HG03342 (cell line): Measurements from ENCODE around the gene TXNDC12.
"Not testable (repeated sequence)": the region's sequence is repeated elsewhere in the genome, so short reads cannot be mapped to it uniquely, and the experiment has no call there.

ENCODE experiments used
- ATAC-seq: cut with Tn5 transposase; IDR thresholded peaks from one replicate; pipeline ENCODE4 v1.9.1; 2021; ENCODE audit warnings: mild to moderate bottlenecking, moderate library complexity; ENCODE audit not compliant: unreplicated experiment

The TXNDC12 gene

DNA sequence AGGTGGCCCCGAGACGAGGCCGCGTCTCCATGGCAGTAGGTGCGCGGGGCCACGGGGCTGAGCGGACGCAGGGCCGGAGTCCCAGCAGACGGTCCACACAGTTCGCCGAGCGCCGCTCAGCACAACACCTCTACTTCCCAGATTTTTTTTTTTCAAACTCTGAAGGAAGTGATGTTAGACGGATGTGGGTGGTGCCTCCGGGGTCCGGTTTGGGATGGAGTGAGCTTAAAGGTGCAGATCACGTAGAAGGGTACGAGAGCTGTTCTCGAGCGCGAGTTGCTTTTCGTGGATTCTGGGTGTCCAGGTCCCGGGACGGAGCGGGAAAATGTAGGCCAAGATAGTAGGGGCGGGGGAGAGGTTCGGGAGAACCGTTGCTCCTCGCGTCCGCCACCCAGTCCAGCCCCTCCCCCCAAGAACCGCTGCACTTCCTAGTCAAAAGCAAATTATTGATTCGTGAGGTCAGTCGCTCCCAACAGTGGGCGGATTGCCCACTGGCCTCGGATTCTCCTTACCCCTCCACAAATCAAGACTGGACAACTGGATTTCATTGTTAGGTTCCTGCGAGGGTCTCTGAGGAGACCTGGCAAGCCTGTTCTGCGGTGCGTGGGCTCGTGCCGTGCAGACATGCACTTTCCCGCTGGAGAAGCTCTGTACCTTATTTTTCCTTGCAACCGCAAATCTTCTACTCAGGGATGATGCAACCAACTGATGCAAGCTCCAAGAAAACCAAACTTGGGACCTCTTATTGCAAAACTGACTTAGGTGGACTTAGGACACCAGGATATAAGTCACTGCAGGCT, at the start of gene TXNDC12:
Gene TXNDC12, minus strand, starts transcription at position 126 of the 800 bp plus-strand sequence. Its CDS starts 95 bp downstream, at position 31.
- peak; percentile 29 for ATAC-seq

GRCh38 chr1:52102336-52103013, 47.5 kb upstream of the TXNDC12 start:
- peak; percentile 55 for ATAC-seq

DNA sequence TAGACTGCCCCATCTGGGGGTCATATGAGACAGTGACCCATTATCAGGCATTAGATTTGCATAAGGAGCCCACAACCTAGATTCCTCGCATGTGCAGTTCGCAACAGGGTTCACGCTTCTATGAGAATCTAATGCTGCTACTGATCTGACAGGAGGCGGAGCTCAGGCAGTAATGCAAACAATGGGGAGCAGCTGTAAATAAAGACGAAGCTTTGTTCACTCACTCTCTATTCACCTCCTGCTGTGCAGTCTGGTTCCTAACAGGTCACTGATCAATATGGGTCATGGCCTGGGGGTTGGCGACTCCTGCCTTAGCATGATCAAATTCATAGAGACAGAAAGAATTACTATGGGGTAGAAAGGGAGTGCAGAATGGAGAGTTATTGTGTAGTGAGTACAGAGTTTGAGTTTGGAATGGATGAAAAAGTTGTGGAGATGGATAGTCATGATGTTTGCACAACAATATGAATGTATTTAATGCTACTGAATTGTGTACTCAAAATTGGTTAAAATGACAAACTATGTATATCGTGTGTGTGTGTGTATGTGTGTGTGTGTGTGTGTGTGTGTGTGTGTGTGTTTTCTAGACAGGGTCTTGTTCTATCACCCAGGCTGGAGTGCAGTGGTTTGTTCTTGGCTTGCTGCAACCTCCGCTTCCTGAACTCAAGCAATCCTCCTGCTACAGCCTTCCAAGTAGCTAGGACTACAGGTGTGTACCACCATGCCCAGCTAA, 43.3 kb upstream of the TXNDC12 start:
- ATAC-seq = no peak

GRCh38 chr1:52096216-52096615, 41.2 kb upstream of the TXNDC12 start:
- ATAC-seq = no peak

GRCh38 chr1:52094300-52094699, 39.3 kb upstream of the TXNDC12 start:
- ATAC-seq = not testable (repeated sequence)

DNA sequence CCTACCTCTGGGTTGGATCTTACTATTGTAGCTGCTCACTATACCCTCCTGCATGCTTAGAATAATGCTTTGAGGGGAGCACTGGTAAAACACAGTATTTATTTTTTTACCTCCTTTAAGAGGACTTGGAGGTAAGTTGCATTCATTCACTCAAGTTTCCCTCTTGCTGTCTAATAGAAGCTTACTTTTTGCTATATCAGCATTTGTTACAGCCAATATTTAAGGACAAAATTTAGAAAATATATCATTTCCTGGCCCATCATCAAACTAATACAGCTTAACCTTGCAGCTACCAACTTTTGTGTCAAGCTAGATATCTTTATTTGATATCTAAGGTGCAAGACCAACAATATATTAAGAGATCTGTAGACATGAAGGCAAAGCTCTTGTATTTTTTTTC, 32.9 kb upstream of the TXNDC12 start:
- not testable (repeated sequence) for ATAC-seq

- no peak for ATAC-seq
These were observed 25.0 kb upstream of the TXNDC12 start for GRCh38 chr1:52080014-52080415.

DNA sequence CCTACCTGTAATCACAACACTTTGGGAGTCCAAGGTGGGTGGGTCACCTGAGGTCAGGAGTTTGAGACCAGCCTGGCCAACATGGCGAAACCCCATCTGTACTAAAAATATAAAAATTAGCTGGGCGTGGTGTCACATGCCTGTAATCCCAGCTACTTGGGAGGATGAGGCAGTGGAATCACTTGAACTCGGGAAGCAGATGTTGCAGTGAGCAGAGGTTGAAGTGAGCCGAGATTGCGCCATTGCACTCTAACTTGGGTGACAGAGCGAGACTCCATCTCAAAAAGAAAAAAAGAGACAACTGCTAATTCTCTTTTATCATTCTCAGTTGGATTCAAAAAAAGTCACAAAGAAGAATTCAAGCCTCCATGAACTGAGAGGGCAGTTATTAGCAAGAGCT, 22.3 kb upstream of the TXNDC12 start:
- ATAC-seq = not testable (repeated sequence)

DNA sequence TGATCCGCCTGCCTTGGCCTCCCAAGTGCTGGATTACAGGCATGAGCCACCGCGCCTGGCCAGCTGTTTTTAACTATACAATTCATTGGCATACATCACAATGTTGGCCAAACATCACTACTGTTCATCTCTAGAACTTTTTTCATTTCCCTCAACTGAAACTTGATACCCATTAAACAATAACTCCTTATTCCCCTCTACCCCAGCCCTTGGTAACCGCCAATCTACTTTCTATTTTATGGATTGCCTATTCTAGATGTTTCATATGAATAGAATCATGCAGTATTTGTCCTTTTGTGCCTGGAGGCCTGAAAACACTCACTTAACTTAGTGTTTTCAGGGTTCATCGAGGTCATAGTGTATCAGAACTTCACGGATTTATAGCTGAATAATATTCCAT, 17.3 kb upstream of the TXNDC12 start:
- ATAC-seq = no peak

DNA sequence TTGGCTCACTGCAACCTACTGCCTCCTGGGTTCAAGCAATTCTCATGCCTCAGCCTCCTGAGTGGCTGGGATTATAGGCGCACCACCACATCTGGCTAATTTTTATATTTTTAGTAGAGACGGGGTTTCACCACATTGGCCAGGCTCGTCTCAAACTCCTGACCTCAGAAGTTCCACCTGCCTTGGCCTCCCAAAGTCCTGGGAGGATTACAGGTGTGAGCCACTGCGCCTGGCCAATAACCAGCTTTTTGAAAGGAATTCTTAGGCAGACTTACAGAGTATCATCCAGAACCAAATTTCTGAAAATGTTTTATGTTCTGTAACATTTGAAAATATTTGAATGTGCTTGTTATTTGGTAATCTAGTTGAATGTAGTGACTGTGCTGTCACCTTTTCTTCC, 15.7 kb upstream of the TXNDC12 start:
- no peak for ATAC-seq

DNA sequence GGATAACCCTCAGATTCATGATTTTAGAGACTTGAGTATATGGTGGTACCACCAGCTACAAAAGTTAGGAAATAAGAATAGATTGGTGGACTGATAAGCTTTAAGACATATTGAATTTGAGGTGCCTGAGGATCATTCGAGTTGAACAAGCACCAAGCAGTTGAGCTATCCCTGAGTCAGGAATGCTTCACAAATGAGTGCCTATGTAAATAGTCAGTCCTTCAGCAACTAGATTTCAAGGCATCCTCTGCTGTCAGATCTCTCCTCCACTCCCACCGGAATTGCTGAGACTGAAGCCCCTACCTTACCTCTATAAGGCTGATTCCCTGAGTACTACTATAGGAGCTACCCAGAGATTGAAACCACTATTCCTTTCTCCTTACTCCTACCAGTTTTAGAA, 8.2 kb upstream of the TXNDC12 start:
- ATAC-seq = no peak

DNA sequence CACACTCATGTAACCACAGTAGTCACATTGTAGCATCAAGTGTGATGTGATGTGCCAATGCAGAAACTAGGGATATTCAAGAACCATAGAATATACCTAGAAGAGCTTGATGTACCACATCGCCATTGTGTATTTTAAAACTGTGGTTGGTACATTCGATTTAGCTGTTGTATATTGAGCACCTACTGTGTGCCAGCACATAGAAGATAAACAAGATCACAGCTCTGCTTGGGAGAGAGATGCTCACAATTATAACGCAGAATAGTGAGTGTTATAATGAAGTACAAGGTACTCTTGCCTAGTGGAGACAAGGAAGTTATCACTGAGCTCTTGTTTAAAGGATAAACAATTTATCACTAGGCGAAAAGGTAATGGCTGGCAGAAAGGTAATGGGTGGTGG, 5.8 kb upstream of the TXNDC12 start:
- no peak for ATAC-seq

DNA sequence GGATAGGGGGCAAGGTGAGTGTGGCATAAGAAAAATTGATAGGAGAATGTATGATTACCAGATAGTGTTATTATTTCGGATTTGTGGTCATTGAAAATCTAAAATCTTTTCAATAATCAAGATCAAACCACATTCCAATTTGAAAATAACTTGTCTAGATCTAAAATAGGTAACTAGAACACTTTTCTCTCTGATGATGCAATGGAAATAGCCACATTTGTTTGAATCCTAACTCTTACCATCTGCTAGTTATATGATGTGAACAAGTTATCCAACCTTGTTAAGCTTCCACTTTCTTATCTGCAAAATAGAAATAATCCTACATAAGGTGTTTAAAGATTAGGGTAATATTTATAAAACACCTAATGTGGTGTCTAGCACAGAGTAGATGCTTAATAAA, 4.9 kb upstream of the TXNDC12 start:
- no peak for ATAC-seq

DNA sequence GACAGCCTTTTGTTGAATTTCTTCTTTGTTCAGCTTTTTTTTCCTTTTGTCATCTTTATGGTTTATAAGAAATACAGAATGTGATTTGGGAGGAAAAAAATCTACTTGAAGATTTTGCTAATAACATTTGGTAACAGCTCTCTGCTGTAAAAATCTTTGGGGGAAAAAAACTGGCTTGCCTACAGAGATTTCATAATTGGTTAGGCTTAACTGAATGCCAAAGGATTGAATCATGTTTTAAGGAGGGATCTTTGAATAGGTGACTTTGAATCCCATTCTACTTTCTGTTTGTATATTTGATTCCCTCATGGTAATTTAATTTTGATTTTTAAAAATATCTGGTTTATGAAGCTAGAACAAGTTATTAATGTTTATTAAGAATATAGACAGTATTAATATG, 4.3 kb upstream of the TXNDC12 start:
- no peak for ATAC-seq

GRCh38 chr1:52057876-52058415, 3.0 kb upstream of the TXNDC12 start:
- no peak for ATAC-seq

- no peak for ATAC-seq
These were observed 2.3 kb upstream of the TXNDC12 start for GRCh38 chr1:52057255-52057654.

DNA sequence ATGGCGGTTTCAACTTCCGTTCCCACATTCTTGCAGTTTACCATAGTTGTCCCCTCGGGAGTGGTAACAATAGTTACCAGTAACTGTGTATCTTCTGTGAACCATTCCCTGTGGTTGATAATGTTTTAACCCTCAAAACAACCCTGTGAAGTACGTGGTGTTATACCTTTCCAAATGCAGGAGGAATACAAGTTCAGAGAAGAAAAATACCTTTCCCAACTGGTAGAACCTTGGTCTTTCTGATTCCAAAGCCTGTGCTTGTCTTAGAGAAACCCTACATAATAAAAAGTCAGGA, 1.9 kb upstream of the TXNDC12 start:
- no peak for ATAC-seq

DNA sequence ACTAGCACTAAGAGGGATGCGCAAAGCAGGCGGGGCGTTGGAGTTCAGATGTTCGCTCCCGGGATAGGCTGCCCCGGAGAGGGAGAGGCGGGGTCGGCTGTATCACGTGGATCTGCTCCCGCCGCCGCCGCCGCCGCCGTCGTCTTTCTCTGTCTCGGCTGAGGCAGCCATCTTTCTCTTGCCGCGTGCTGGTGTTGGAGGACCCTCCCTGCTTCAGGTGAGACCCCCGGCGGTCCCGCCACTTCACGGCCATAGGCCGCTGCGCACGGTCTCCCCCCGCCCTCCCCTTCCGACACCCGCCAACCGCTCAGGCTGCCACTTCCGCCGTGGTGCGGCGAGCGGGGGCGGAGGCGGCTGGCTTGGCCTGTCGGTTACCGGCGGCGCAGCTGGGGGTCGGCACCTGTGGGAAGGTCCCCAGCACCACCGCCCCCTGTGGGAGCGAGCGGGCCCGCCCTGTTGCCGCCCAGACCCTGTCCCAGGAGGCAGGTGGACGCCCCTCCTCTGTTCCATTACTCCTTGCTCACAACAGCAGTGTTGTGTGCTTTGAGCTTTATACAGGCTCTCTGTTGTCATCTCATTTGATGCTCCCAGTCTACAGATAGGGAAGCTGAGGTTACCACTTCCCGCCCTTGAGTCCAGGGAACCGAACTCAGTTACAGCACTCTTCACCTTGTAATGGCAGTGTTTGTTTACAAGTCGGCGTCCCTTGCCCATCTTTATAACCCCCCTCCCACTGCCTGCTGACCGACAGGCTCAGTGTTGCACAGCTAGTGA, 1.4 kb upstream of the TXNDC12 start, which contains the start of gene BTF3L4:
Gene BTF3L4, plus strand, starts transcription at position 133 of the 774 bp plus-strand sequence. CDS start 3,553 bp downstream, outside the sequence.
- ATAC-seq = peak; percentile 86

- ATAC-seq = no peak
These were observed 823 bp upstream of the TXNDC12 start for GRCh38 chr1:52055866-52056162.

- no peak for ATAC-seq
These were observed 410 bp downstream of the TXNDC12 start for GRCh38 chr1:52054496-52055065.

DNA sequence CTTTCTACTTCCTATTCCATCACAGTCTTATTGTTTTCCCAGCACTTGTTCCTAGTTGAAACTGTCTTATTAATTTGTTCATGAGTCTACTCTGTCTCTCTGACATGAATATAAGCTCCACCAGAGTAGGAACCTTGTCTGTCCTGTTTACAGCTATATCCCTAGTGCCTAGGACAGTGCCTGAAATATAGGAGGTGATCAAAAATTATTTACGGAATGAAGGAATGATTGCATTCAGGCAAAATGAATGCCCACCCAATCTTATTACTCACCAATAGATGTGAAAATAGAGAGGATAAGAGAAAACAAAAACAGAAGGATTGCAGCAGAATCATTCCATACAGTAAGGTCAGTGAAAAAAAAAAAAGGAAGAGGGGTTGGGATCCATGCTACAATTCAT, 1.1 kb downstream of the TXNDC12 start:
- no peak for ATAC-seq
